Hematopoietic multipotent progenitor cell treated with erythropoietin and hydrocortisone succinate and interleukin-3 and kit ligand, for 6 days (in vitro differentiated cells): ENCODE results near the gene FSIP1.

Experiments used
- DNase-seq: peaks from one replicate; pipeline ENCODE4 v3.0.0-alpha.2; 2015

Gene FSIP1

DNA sequence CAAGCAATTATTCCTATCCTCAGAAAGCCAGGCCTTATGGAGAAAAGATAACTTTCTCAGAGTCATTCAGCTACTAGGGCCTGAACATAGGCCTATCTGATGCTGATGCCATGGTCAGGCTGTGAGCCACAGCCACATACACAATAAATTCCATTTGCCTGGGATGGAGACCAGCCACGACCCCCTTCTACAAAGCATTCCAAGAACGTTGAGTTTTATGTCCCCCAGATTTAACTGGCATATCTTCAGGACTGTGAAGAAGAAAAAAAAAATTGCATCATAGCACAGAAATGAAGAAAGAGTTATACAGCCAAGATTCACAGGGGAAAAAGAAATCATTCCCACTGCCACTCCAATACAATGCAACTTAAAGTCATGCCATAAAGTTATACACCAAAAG is 101.8 kb downstream of the FSIP1 start:
- DNase-seq, result no peak

DNA sequence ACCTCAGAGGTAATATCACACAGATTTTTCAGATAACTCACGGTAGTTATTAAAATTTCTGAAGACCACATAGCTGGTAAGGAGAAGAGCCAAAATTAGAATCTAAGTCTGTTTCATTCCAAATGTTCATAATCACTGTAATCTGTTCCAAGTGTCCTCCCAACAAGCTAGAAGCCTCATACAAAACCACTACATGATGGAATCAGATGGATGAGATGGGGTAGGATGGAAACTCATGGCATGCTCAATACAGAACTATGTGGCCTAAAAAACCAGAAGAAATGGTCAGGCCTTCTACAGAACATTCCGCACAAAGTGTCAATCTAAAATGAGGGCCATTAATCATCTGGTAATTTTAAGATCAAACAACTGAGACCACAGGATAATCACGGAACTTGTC is 110.0 kb downstream of the FSIP1 start:
- DNase-seq, result no peak

GRCh38 chr15:39672184-39672583 is 110.5 kb downstream of the FSIP1 start:
- DNase-seq, result no peak

DNA sequence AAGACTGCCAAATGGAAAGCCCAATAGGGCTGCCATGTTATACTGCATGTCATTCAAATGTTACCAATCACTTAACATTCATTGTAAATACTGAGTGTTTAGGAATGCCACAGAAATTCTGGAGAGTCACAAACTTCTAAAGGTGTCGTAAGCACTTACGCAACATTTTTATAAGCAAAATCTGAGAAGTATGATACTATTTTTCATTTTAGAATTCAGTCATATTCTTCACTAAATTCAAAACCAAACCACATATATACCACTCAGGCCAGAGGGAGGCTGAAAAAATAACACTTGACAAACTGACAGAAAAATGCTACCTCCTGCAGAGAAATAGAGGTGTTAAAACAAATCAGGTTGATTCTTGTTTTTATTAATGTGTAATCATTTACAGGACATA is 112.0 kb downstream of the FSIP1 start:
- DNase-seq, result no peak

DNA sequence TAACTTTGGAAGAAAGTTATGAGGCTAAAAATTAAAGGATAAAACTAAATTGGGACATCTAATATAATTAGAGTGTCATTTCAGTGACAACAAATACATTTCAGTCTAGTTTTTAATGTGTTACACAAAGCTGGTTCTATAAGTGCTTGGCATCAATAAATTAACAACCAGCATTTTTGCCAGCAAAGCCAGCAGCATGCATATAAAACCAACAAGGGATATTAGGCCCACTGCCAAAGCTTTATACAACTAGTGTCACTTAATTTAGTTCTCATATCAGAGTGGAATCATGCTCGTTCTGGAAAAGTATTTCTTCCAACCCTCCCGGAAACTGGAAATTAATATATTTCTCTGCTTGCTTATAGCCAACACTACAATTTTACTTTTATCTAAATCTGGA is 113.0 kb downstream of the FSIP1 start:
- no peak for DNase-seq

DNA sequence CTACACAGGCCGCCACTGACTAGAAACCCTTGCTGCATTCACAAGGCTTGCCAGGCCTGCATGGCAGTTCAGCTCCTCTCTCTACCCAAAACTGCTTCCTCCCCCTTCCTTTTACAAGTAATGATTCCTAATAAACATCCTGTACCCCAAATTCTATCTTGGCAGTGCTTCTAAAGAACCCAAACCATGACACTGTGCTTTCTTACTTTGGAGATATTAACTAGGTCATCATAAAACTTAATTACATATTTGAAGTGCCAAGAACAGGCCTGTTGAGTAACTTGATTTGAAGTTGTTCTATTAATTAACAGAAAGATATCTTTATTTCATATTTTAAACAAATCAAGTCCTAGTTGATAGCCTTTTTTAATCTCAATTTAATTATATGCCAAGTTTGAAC is 113.4 kb downstream of the FSIP1 start:
- DNase-seq, result no peak

- DNase-seq, result no peak
These were observed 114.2 kb downstream of the FSIP1 start for GRCh38 chr15:39668457-39668856.

DNA sequence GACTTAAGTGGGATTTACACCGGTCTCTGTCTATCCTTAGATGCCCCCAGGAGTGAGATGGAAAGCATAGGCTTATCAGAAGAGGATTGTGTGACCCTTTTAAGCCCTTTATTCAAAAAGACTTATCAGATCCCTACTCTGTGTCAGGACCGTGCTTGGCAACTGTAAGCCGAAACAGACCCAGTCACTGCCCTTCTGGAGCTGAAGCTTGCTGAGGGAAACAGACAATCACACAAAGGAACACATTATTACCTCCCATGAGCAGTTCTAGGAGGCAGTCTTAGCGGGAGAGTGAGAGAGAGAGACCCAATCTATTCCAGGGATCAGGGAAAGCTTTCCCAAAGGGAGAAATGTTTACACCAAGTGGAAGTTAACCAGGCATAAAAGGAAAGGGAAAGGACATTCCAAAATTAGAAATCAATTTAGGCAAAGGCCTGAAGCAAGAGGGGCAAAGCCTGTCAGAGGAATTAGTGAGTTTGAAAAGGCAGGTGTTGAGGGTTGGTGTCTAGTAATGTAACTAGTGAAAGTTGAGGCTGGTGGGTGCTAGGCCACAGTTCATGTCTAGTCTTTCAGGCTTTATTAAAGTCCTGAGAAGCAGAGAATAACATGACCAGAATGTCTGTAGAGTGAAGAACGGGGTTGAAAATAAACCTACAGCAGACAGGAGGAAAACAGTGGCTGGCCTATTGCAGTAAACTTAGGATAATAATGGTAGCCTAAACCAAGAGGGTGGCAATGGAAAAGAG is 115.1 kb downstream of the FSIP1 start:
- DNase-seq, result no peak

- DNase-seq, result no peak
These were observed 116.0 kb downstream of the FSIP1 start for GRCh38 chr15:39666677-39667076.

GRCh38 chr15:39665629-39666250 is 116.9 kb downstream of the FSIP1 start:
- DNase-seq, result no peak

DNA sequence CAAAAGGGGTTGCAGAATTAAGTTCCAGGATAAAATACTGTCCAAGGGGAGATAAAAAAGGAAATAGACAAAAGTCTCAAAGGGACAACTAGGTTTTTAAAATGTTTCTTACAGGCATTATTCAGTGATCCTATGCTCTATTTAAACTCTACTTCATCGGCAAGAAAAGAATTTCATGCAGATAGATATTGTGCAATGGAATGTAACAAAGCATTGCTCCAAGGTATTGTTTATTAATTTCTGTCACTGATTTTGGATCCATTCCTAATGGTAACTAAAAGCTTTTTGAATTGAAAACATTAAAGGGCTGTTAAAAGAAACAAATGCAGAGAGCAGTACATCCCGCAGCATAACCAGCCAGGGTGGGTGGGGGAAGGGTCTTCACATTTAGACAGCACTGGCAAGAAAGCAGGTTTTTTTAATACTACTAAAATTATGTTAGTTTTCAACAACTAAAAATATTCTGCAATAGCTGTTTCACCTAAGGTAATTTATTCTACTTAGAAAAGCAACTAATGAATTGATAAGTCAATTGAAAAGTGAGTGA is 118.9 kb downstream of the FSIP1 start:
- no peak for DNase-seq

DNA sequence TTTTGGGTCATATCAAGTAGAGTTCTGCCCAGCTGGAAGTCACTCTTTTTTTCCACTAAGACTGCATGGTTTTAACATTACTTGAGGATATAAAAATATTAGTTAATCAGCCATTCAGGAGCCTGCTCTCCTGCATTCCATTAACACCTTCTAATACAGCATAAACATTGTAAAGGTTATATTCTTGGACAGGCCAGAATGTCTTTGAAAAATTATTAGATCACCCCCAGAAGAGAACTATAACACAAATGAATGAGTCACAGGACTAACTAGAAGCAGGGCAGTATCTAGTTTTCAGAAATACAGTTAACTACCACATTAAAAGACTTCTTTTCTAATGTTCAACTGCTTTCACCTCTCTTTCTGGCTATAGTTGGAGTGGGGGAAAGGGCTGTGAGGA is 120.9 kb downstream of the FSIP1 start:
- no peak for DNase-seq

GRCh38 chr15:39658740-39659139 is 123.9 kb downstream of the FSIP1 start:
- no peak for DNase-seq

GRCh38 chr15:39657668-39658067 is 125.0 kb downstream of the FSIP1 start:
- no peak for DNase-seq

- DNase-seq, result no peak
These were observed 125.5 kb downstream of the FSIP1 start for GRCh38 chr15:39657181-39657580.

- no peak for DNase-seq
These were observed 128.3 kb downstream of the FSIP1 start for GRCh38 chr15:39654304-39654703.

DNA sequence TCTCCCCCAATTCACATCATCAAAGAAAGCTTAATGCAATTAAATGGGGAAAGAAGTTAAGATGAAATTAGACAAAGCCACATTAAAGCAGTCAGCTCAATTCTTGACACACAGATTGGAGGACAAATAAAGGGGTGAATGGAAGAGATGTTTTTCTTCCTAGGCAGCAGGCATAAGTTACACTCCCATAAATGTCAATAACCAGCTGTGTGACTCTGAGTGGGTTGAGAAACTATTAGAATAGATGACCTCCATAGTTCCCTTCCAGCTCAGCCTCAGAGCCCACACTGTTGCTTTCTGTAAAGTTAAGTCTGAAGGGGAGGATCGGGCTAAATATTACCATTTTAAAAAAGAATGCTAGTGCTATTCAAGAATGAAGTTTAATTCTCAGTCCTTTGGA is 130.8 kb downstream of the FSIP1 start:
- DNase-seq, result no peak

DNA sequence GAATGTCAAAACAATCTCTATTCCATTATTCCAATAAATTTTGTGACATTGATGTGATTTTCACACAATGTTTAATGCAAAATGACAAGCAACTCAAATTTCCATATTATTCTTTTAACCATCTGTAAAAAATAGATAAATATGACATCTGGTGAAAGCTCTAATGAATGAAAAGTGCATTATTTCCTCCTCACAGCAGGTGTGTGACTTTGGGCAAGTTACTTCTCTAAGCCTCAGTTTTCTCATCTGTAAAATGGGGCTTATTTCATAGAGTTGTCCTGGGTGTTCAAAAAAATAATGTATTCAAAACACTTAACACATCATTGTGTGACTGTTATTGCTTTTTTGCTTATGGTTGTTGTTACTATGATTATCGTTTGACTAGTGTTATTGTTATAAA is 131.3 kb downstream of the FSIP1 start:
- DNase-seq, result no peak

- DNase-seq, result no peak
These were observed 132.9 kb downstream of the FSIP1 start for GRCh38 chr15:39649757-39650156.

- no peak for DNase-seq
These were observed 136.2 kb downstream of the FSIP1 start for GRCh38 chr15:39646425-39646824.

DNA sequence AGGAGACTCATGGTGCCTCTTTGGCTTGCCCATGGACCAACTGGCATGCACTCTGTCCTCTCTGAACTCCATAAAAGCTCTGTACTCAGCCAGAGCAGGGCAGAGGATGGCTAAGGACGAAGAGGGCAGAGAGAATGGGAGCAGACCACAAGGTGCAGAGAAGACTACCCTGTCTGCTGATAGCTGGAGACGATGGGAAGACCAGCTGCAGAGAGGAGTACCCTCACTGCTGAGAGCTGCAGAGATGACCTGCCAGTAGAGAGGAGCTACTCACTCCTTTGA is 136.7 kb downstream of the FSIP1 start:
- no peak for DNase-seq

DNA sequence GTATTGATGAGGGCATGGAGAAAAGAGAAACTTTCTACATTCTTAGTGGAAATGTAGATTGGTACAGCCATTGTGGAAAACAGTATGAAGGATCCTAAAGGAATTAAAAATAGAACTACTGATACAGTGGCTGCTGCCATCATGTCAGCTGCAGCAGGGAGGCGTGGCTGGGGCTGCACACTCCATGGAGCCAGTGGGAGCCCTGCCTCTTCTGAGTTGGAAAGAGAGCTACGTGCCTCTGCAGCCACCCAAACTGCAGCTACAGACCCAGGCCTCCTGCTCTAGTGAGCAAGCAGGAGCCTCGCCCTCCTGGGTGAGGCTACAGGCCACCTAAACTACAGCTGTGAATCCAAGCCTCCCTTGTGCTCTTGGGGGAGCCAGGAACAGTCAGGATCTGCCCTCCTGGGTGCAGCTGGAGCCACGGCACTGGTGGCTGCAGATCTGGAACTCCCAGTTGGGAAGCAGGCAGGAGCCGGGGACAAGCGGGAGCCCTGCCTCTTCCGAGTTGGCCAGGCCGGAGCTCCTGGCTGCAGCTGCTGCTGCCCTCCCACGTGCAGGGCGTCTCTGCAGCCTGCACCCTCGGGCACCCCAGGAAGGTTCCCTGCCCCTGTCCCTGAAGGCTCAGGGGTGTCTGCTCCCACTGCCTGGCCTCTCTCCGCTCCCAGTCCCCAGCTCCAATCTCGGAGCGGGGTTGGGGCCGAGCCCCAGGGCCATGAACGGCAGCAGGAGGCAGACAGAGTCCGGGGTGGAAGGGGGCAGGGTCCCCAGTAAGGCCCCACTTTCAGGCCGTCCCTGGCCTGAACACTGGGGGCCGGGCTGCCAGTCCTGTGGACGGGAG is 137.3 kb downstream of the FSIP1 start:
- no peak for DNase-seq

- no peak for DNase-seq
These were observed 138.5 kb downstream of the FSIP1 start for GRCh38 chr15:39644136-39644535.

GRCh38 chr15:39643727-39644126 is 138.9 kb downstream of the FSIP1 start:
- no peak for DNase-seq
